ENCODE results near the gene LTBP1.

The LTBP1 gene

DNA sequence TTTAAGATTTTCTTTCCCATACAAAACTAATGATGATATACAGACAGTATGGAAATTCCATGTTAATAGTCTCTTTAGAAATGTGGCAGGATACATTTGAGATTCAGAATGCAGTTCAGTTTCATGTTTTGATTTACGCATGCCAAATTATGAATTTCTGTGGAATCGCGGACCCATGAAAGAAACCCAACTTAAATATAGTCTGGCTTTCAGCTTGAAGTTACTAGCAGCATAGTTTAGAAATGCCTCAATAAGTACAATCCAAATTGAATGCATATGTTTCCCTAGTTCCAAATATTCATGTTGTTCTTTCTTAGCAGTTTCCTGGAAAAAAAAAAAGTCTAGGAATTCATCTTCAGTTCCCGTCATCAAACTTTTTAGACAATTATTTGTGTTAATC is 365.6 kb downstream of the LTBP1 start:
- DNase-seq (ENCODE audit: low read depth): no peak

DNA sequence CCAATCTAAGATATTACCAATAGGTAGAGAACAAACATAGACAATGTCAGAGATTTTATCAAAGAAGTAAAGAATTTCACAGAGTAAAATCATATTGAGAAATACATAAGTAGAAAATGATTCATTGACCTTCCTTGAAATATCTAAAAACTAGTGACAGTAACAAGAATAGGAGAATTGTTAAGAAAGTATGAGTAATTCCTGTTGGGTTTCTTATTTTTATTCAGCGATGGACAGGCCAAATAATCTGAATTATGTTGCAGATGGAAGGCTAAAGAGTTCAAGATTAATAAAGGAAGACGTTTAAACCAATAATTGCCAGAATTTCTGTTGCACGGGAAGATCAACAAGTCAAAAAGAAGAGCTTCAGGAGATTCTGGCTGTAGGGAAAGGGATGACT is 366.3 kb downstream of the LTBP1 start:
- no peak for DNase-seq (ENCODE audit: low read depth)

DNA sequence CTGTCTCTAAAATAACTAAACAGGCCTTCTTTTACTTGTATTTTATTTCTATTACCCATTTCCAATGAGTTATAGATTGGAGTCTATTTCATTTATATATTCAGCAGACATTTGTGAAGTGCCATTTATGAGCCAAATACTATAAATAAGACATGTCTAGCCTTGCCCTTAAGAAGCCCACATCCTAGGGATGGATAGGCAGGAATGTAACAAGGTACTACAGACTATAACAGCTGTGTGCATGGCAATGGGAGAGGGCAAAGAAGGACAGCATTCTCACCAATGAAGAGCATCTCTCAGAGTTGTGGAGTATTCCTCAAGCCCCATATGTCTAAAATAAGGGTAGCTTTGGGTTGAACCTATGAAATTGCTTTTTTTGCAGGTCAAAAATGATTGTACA is 367.8 kb downstream of the LTBP1 start:
- DNase-seq (ENCODE audit: low read depth): no peak

DNA sequence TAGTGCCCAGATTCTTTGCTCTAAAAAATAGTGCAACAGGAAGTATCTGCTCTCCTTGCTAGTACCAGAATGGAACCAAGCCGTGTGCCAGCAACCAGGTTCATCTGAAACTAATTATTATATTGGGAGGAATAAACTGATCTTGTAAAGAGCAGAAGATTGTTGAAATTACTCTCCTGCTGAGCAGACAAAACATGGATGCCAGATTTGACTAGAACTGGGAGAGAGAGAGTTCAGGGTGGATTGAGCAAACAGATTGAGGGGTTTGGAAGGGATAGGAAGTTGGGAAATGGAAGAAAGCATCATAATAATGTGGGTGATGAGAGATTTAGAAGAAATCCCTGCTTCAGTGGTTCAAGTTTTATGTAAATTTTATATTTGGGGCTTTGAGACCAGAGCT is 369.6 kb downstream of the LTBP1 start:
- DNase-seq (ENCODE audit: low read depth): no peak

DNA sequence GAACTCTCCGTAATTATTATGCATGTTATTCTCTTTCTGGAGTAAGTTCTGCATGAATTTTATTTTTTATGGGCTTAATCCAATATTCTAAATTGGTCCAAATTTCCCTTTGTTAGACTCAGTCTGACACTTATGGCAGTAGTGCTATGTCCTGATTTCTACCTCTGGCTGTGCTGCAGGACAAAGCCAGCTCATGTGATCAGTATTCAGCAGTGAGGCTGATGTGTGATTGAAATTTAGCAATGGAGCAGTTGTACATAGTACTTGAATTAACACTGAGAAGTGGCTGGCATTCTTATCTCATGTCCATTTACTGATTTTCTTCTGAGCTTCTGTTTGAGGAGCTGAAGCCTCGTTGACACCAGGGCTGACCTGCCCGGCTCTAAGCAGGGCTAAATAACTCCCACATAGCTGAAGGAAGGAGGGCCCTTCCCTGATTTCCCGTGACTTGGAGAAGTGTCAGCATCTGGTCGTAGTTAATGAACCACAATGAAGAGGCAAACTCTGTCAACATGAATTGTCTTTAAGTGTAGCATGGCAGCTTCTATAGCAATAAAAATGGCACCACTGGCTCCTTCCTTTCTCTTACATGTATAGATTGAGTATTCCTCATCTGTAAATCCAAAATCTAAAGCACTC is 370.7 kb downstream of the LTBP1 start:
- DNase-seq (ENCODE audit: low read depth): no peak

DNA sequence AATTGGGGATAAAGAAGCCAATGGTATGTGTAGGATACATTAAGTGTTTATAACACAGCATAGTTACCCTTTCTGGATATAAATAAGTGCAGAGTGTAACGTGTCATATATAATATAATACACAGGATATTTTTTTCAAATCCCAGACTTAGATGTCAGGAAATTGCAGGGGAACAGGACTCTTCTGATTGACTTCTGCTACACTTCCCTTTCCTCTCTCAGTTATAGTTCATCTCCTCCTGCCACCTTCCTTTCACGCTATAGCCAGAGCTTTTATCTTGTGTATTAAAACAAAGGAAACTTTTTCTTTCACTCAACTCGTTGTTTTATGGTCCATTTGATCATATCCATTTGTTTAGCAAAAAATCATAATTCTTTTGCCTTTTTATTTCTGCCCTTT is 371.7 kb downstream of the LTBP1 start:
- DNase-seq (ENCODE audit: low read depth): no peak

DNA sequence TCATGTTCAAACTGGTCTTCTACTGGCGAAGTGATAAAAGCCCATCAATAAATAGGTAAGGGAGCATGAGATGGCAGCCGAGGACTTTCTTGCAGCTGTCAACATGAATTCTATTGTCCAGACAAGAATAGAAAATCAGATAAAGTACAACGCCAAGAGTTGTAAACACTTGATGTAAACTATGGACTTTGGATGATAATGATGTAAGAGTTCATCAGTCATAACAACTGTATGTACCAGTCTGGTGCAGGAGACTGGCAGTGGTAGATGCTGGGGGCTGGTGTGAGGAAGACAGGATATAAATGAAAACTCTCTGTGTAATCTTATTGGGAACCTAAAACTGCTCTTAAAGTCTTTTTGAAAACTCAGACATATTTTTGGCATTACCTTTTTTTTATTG is 373.8 kb downstream of the LTBP1 start:
- DNase-seq (ENCODE audit: low read depth): no peak

DNA sequence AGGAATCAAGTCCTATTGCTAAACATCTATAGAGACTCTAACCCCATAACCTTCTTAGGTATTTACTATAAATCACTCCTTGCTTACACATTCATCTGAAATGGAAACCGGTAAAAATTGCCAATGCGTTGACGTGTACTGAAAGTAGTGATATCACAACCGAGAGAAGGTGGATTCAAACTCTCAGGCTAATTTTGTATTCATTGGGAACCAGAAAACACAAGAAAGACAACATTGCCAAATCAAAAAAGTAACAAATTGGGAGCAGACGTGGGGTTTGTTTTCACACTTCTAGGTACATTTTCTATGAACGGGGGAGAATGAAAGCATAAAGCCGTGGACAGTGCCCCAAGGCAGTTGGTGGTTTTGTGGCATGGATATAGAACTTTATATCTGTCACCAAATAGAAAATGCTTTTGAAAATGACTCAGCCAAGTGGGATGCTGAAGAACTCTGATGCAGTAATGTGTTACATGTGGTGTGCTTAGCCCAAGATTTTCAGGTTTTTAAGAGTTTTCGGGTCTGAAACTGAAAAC is 374.6 kb downstream of the LTBP1 start:
- no peak for DNase-seq (ENCODE audit: low read depth)

DNA sequence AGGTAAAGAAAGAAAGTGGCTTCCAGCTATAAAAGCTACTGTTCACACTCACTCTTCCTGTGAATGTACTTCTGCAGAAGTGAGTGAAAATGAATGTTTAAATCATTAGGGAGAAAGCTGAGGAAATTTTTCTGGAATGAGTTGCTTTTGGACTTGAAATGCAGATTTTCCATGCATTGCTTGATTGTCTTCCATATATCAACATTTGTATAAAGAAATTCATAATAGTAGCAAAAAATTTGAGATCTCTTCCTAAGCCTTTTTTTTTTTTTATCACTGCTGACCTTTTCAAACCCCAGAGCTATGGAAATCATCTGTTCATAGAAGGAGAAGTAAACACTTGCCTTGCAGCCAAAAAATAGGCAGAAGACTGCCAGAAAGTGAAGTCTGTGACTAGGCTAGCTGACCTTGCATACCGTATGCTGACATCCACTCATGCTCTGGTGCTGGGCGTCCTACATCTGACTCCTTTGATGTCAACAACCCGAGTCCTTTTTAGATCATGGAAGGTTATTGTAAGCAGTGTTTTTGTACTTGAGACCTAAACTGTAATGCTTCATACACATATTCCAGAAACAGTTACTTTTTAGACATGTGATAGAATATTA is 375.2 kb downstream of the LTBP1 start:
- no peak for DNase-seq (ENCODE audit: low read depth)

DNA sequence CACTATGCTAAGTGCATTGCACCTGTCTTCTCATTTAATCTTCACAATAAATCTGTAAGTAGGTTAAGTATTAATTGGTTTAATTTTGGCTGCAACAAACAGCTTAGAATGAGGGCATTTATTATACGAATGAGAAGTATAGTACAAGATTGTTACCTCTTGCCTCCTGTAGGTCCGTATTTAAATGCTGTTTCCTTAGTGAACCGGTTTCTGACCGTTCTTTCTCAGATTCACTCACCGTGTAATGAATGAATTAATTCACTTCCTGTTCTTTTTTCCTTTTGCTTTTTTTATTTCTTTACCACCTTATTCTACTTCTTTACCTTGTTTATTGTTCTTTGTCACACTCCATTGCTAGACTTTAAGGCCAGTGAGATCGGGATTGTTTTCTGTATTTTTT is 375.9 kb downstream of the LTBP1 start:
- DNase-seq (ENCODE audit: low read depth): no peak

DNA sequence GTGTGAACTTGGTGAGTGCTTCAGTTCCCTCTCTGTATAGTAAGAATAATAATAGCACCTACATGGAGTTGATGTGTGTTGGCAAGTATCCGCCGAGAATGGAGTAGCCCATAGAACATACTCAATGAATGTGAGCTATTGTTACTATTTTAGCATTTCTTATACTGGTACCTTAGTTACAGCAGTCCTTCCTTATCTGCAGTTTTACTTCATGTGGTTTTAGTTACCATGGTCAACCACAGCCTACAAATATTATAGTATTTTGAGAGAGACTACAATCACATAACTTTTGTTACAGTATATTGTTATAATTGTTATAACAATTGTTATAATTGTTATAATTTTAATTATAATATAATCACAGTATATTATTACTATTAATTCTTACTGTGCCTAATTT is 377.2 kb downstream of the LTBP1 start:
- DNase-seq (ENCODE audit: low read depth): no peak

DNA sequence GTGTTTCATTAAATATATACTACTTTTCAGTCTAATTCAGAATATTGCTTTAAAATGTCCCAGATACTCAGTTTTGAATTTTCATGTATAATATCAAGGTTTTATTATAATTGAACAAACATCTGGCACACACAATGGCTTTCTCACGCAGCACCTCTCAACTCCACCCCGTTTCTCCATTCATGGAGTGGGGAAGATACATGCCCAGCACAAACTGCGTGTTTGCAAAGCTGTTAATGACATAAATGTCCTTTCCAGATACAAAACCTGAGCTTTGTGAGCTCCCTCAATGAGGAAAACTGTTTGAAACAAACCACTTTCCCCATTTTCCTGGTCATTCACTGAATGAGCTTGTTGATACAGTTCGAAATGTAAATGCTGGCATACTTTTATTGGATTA is 379.3 kb downstream of the LTBP1 start:
- DNase-seq (ENCODE audit: low read depth): no peak

DNA sequence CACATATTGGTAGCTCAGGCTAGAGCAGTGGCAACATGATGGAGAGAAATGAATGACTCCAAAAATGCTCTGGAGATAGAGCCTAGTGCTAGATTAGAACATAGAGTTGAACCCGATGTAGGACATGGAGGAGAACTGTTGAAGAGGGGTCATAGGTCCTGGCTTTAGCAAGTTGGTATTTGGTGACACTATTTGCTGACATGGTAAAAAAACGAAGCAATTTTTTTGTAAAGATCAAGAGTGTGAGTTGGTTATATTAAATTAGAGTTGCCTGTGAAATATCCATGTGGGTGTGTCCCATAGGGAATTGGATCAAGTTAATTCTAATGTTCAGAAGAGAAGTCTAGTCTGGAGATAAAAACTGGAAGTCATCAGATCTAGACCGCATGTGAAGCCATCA is 386.7 kb downstream of the LTBP1 start:
- no peak for DNase-seq (ENCODE audit: low read depth)

DNA sequence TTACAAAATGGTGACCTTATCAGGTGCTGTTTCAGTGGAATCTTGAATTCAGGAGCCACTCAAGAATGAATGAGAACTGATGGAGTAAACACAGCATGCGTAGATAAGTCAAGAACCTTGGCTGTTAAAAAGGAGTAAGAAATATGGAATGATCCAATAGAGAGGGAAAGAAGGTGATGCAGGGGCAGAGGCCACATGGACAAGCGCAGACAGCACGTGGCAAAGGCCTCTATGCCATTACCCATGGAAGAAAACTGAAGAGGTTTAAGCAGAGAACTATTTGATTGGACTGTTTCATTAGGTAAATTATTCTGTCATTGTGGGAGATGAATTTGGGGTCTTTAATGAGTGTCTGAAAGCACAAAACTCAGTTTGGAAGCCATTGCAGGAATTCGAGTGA is 387.3 kb downstream of the LTBP1 start:
- DNase-seq (ENCODE audit: low read depth): no peak

DNA sequence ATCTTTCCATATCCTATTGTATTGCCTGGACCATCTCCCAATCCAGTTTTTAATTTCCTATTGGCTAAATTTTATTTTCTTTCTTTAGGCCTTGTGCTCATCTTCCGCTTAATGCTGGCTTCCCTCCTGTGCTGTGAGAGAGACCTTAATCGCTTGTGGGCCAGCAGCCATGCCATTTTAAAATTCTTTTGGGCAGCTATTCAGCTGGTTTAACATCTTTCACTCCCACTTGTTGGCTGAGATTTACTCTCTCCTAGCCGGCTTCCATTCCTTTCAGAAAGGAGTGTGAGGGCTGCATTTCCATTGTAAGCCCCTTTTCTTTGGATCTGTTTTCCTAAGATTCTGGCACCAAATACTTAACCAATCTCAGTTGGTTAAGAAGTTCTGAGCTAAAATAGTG is 388.8 kb downstream of the LTBP1 start:
- DNase-seq (ENCODE audit: low read depth): no peak

DNA sequence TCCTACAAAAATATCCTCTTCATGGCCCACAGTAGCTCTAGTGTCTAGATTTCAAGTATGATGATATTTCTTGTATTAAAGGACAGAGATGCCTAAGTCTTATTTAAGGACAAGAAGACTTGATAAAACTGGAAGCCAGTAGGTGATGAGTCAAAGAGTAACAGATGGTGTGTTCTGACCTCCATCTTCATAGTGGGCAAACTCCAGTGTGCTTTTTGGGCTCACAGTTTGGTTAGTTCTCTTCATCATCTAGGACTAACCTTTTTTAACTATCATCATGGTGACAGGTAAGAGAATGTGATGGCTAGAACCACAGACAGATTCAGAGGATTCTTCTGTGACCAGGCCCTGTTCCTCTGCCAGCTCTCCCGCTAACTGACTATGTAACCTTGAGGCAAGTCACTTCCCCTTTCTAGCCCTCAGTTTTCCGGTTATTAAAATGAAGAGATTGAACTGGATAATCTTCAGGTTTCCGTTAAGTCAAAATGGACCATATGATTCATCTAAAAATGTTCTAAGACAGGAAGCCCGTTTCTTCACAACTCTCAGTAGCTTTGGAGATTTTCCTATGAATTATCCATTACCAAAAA is 389.4 kb downstream of the LTBP1 start:
- DNase-seq (ENCODE audit: low read depth): no peak

DNA sequence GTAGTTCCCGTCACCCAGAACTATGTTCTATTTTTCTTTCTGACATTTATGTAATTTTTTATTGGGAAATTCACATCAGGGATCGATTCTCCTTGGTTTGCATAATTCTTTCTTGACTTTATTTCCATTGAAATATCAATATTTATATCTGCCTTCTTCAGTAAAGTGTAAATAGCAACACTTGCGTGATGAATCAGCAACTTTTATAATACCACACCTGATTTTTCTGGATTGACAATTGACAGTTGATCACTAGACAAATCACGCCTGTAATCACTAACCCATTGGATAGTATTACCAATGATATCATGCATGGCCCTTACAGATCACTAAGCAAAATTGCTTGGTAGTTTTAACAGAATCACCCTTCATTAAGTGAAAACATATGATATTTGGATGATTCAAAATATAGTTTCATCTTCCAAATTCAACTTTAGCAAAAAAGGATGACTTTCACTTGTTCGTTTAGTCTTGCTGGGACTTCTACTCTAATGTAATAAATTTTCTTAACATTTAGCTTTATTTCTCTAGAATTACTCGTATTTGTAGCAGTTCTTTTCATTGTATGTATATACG is 390.7 kb downstream of the LTBP1 start:
- DNase-seq (ENCODE audit: low read depth): no peak

DNA sequence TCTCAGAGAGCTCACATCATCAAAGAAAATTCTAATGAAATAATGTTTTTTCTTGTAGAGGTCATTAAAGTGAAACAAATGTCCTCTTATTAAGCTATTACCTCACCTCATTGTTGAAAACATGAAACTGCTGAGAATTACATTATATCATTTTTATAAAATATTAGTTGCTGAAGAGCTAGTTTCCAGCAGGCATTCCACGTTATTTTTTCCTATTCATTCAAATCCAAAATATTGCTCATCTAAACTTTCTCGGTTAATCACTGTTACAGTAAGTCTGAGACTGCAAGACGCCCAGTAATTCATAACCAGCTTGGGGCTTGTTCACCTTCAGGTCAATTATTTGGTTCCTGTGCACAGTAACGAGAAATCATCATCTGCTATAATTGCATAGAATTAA is 391.2 kb downstream of the LTBP1 start:
- DNase-seq (ENCODE audit: low read depth): no peak

DNA sequence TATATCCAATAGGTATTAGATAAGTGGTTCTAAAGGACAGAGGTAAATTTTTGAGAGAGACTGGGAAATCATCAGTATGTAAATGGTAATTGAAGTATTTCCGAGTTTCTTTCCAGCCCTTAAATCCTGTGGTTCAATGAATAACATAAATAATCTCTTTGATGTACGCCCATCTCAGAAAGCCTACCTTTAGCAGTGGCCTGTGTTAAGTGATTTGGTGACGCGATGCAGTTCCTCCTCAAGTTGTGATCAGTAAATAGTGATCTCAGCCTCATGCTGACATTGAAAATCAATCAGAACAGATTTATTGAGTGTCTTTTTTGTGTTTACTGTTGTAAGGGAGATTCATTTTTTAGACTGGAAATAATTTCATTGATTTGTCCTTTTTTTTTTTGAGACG is 392.5 kb downstream of the LTBP1 start:
- DNase-seq (ENCODE audit: low read depth): no peak

DNA sequence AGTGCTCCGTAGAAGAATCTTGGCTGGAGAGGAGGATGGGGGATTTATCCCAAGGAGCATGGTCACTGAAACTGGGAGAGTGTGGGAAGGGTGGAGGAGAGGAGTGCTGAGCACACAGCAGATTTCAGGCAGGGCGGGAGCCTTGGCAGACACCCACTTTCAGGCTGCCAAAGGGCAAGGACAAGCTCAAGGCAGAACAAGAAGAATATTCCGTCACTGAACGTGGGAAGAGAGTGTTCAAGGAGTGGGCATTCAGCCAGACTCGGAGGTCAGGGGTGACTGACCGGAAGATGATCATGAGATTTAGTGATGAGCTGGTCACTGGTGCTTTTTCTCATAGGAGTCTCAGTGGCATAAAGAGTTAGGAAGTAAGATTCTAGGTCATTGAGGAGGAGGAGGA is 393.5 kb downstream of the LTBP1 start:
- no peak for DNase-seq (ENCODE audit: low read depth)

DNA sequence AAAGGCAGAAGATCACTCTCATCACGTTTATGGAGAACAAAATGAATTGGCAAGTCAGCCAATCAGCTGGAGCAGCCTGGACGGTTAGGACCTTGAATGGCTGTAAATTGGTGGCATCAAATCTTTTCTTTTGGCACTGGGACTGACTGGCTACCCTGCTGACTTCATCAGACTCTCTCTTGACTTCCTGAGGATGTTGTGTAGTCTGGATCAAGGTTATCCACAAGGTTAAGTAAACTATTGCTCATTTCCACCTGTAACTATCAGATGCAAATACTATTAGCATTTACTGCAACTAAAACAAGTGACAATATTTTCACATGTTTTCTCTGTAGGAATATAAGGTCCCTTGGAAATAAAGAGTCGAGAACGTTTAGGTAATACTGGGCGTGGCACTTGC is 395.4 kb downstream of the LTBP1 start:
- DNase-seq (ENCODE audit: low read depth): no peak

DNA sequence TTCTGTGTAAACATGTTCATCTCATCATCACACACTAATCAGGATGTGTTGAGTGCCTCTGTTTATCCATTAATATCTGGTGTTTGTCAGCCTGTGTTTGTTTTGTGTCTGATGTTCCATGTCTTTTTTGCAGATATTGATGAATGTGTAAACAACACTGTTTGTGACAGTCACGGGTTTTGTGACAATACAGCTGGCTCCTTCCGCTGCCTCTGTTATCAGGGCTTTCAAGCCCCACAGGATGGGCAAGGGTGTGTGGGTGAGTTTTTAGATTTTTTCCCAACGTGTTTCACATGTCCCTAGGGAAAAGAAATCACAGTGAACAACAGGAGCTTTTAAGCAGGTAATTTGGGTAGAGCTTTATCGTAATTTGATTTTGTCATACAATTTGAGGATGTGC is 396.0 kb downstream of the LTBP1 start:
- no peak for DNase-seq (ENCODE audit: low read depth)

DNA sequence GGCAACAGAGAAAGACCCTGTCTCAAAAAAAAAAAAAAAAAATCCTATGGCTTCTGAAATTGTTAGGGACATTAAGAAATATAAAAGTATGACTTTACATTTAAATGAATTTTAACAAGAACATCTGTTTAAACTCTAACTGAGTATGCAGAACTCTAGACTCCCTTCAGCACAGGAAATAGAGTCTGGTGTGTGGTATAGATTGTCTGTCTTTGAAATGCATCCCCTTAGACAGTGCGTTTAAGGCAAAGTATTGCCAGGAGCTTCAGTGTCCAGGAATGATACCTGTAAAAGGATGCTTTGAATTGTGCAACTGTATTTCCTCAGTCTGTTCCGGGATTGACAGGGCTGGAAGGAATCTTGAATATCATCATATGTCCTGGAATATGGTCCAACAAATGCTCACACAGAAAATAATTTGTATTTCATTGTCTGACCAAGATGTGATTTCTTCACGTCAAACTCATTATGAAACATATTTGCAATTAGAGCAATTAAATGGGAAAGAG is 396.7 kb downstream of the LTBP1 start:
- DNase-seq (ENCODE audit: low read depth): no peak

All from T follicular helper cell (primary cell).